ENCODE data around the gene PTPRN2.

Gene PTPRN2

DNA sequence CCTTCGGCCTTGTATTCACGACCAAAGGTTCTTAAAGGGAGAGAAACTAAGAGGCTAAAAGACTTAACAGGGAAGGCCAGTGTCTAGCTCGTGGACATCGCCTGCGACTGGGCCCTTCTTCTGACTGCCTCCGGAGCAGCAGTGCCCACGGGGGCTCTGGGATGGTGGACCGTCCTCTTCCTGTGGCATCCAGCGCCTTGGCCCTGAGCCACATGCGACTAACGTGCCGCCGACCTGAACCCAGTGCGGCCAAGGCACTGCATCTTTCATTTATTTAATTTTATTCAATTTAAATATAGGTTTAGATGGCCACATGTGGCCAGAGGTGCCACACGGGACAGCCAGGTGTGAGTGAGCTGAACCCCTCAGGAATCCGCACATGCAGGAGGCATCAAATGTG is 451.7 kb downstream of the PTPRN2 start:
- H3K36me3 ChIP-seq (ENCODE audit: insufficient read depth, low read length), result no peaks in the 10 kb centered on the region
- H3K27me3 ChIP-seq (ENCODE audit: control insufficient read depth, insufficient read depth, low read length), result no peaks in the 10 kb centered on the region
- H3K4me3 ChIP-seq (ENCODE audit: low read length), result no peak overlapping the region
- no peak overlapping the region for H3K4me2 ChIP-seq (ENCODE audit: low read length)
- peaks cover 12% of the 10 kb centered on the region for H3K9me3 ChIP-seq (replicated peaks; ENCODE audit: low read length)
- H3K9ac ChIP-seq (ENCODE audit: low read depth, low read length), result no peak overlapping the region
- no peaks in the 10 kb centered on the region for H3K4me1 ChIP-seq (ENCODE audit: control insufficient read depth, insufficient read depth, low read length)

DNA sequence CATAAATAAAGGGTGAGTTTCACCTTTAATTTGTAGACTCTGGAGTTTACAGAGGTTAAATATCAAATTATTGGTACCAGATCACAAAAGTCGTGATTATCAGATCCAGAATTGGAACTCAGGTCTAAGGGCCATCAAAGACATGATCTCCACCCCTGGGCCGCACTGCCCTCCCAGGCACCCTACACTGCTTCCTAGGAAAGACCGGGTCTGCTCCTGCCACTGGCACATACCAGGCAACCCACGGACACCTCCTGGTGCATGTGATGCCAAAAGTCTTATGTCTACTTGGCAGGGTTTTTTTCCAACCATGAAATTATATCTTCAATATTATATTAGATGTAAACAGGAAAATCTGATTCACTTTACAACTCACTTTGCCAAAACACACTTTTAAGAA is 452.8 kb downstream of the PTPRN2 start:
- Histone ChIP-seq H3K36me3 (ENCODE audit: insufficient read depth, low read length) (no peaks in the 10 kb centered on the region), H3K9me3 (replicated peaks; ENCODE audit: low read length) (peaks cover 23% of the 10 kb centered on the region), H3K9ac (ENCODE audit: low read depth, low read length) (no peak overlapping the region), H3K4me2 (ENCODE audit: low read length) (no peak overlapping the region), H3K4me3 (ENCODE audit: low read length) (no peak overlapping the region), H3K4me1 (ENCODE audit: control insufficient read depth, insufficient read depth, low read length) (no peaks in the 10 kb centered on the region), H3K27me3 (ENCODE audit: control insufficient read depth, insufficient read depth, low read length) (no peaks in the 10 kb centered on the region)

GRCh38 chr7:158133515-158134271 is 453.9 kb downstream of the PTPRN2 start:
- no peaks in the 10 kb centered on the region for H3K4me1 ChIP-seq (ENCODE audit: control insufficient read depth, insufficient read depth, low read length)
- H3K9ac ChIP-seq (ENCODE audit: low read depth, low read length), result no peak overlapping the region
- H3K4me3 ChIP-seq (ENCODE audit: low read length), result no peak overlapping the region
- peaks cover 25% of the 10 kb centered on the region for H3K9me3 ChIP-seq (replicated peaks; ENCODE audit: low read length)
- H3K4me2 ChIP-seq (ENCODE audit: low read length), result no peak overlapping the region
- no peaks in the 10 kb centered on the region for H3K27me3 ChIP-seq (ENCODE audit: control insufficient read depth, insufficient read depth, low read length)
- H3K36me3 ChIP-seq (ENCODE audit: insufficient read depth, low read length), result no peaks in the 10 kb centered on the region

GRCh38 chr7:158133057-158133456 is 454.6 kb downstream of the PTPRN2 start:
- Histone ChIP-seq H3K4me1 (ENCODE audit: control insufficient read depth, insufficient read depth, low read length) (no peaks in the 10 kb centered on the region), H3K9ac (ENCODE audit: low read depth, low read length) (no peak overlapping the region), H3K36me3 (ENCODE audit: insufficient read depth, low read length) (no peaks in the 10 kb centered on the region), H3K4me3 (ENCODE audit: low read length) (no peak overlapping the region), H3K27me3 (ENCODE audit: control insufficient read depth, insufficient read depth, low read length) (no peaks in the 10 kb centered on the region), H3K4me2 (ENCODE audit: low read length) (no peak overlapping the region), H3K9me3 (replicated peaks; ENCODE audit: low read length) (peaks cover 25% of the 10 kb centered on the region)

GRCh38 chr7:158130023-158130409 is 457.6 kb downstream of the PTPRN2 start:
- Histone ChIP-seq H3K9ac (ENCODE audit: low read depth, low read length) (no peak overlapping the region), H3K4me2 (ENCODE audit: low read length) (no peak overlapping the region), H3K4me3 (ENCODE audit: low read length) (no peak overlapping the region), H3K27me3 (ENCODE audit: control insufficient read depth, insufficient read depth, low read length) (no peaks in the 10 kb centered on the region), H3K4me1 (ENCODE audit: control insufficient read depth, insufficient read depth, low read length) (no peaks in the 10 kb centered on the region), H3K36me3 (ENCODE audit: insufficient read depth, low read length) (no peaks in the 10 kb centered on the region), H3K9me3 (replicated peaks; ENCODE audit: low read length) (peaks cover 29% of the 10 kb centered on the region)

GRCh38 chr7:158129037-158130022 is 458.3 kb downstream of the PTPRN2 start:
- H3K4me3 ChIP-seq (ENCODE audit: low read length), result no peak overlapping the region
- H3K27me3 ChIP-seq (ENCODE audit: control insufficient read depth, insufficient read depth, low read length), result no peaks in the 10 kb centered on the region
- H3K36me3 ChIP-seq (ENCODE audit: insufficient read depth, low read length), result no peaks in the 10 kb centered on the region
- no peak overlapping the region for H3K9ac ChIP-seq (ENCODE audit: low read depth, low read length)
- no peaks in the 10 kb centered on the region for H3K4me1 ChIP-seq (ENCODE audit: control insufficient read depth, insufficient read depth, low read length)
- H3K9me3 ChIP-seq (replicated peaks; ENCODE audit: low read length), result peaks cover 27% of the 10 kb centered on the region
- no peak overlapping the region for H3K4me2 ChIP-seq (ENCODE audit: low read length)

DNA sequence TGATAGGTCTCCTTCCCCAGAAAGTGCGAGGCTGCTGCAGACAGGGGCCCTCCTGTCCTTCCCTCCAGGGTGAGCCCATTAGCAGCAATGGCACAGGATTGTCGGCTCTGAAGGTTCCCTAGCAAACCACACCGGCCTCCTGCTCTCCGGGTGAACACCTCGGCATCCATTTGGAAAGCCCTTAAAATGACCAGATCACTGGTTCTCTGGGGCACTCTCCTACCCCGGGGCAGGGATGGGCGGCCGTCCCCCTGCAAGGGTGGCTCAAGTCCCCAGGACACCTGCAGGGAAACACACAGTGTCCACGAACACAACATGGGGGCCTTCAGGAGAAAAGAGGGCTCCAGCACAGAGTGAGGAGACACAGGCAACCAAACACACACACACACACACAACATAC is 459.1 kb downstream of the PTPRN2 start:
- H3K27me3 ChIP-seq (ENCODE audit: control insufficient read depth, insufficient read depth, low read length), result no peaks in the 10 kb centered on the region
- no peak overlapping the region for H3K9ac ChIP-seq (ENCODE audit: low read depth, low read length)
- H3K9me3 ChIP-seq (replicated peaks; ENCODE audit: low read length), result peaks cover 27% of the 10 kb centered on the region
- H3K4me3 ChIP-seq (ENCODE audit: low read length), result no peak overlapping the region
- no peaks in the 10 kb centered on the region for H3K36me3 ChIP-seq (ENCODE audit: insufficient read depth, low read length)
- no peak overlapping the region for H3K4me2 ChIP-seq (ENCODE audit: low read length)
- H3K4me1 ChIP-seq (ENCODE audit: control insufficient read depth, insufficient read depth, low read length), result no peaks in the 10 kb centered on the region

GRCh38 chr7:158127241-158127640 is 460.4 kb downstream of the PTPRN2 start:
- Histone ChIP-seq H3K4me2 (ENCODE audit: low read length) (peak overlapping the region; percentile 76), H3K4me3 (ENCODE audit: low read length) (peak overlapping the region; percentile 70), H3K4me1 (ENCODE audit: control insufficient read depth, insufficient read depth, low read length) (no peaks in the 10 kb centered on the region), H3K36me3 (ENCODE audit: insufficient read depth, low read length) (no peaks in the 10 kb centered on the region), H3K9ac (ENCODE audit: low read depth, low read length) (no peak overlapping the region), H3K9me3 (replicated peaks; ENCODE audit: low read length) (peaks cover 22% of the 10 kb centered on the region), H3K27me3 (ENCODE audit: control insufficient read depth, insufficient read depth, low read length) (no peaks in the 10 kb centered on the region)

DNA sequence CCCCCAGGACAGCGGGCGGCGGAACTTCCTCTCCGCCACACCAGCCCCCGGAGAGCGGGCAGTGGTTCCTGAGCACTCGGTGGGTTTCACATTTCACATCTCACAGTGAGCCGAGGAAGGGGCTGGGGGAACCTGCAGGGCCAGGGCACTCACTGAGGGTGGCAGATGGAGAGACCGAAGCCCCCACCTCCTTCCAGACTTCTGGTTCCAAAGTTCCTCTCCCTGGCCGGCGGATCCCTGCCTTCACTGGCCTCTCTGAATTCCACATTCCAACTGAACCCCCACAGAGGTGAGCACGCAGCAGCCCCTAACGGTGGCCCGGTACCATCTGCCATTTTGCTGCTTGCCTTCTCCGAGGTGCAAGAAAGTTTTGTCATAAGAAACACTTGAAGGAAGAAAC is 461.0 kb downstream of the PTPRN2 start:
- Histone ChIP-seq H3K36me3 (ENCODE audit: insufficient read depth, low read length) (no peaks in the 10 kb centered on the region), H3K4me3 (ENCODE audit: low read length) (peak overlapping the region; percentile 70), H3K27me3 (ENCODE audit: control insufficient read depth, insufficient read depth, low read length) (no peaks in the 10 kb centered on the region), H3K4me2 (ENCODE audit: low read length) (peak overlapping the region; percentile 76), H3K4me1 (ENCODE audit: control insufficient read depth, insufficient read depth, low read length) (no peaks in the 10 kb centered on the region), H3K9ac (ENCODE audit: low read depth, low read length) (peak overlapping the region; percentile 69), H3K9me3 (replicated peaks; ENCODE audit: low read length) (peaks cover 28% of the 10 kb centered on the region)

GRCh38 chr7:158125721-158126120 is 461.9 kb downstream of the PTPRN2 start:
- Histone ChIP-seq H3K36me3 (ENCODE audit: insufficient read depth, low read length) (no peaks in the 10 kb centered on the region), H3K27me3 (ENCODE audit: control insufficient read depth, insufficient read depth, low read length) (no peaks in the 10 kb centered on the region), H3K4me3 (ENCODE audit: low read length) (peak overlapping the region; percentile 67), H3K4me1 (ENCODE audit: control insufficient read depth, insufficient read depth, low read length) (no peaks in the 10 kb centered on the region), H3K9ac (ENCODE audit: low read depth, low read length) (peak overlapping the region; percentile 71), H3K4me2 (ENCODE audit: low read length) (peak overlapping the region; percentile 74), H3K9me3 (replicated peaks; ENCODE audit: low read length) (peaks cover 27% of the 10 kb centered on the region)

- H3K36me3 ChIP-seq (ENCODE audit: insufficient read depth, low read length), result no peaks in the 10 kb centered on the region
- no peaks in the 10 kb centered on the region for H3K27me3 ChIP-seq (ENCODE audit: control insufficient read depth, insufficient read depth, low read length)
- H3K9me3 ChIP-seq (replicated peaks; ENCODE audit: low read length), result peaks cover 21% of the 10 kb centered on the region
- peak overlapping the region; percentile 74 for H3K4me2 ChIP-seq (ENCODE audit: low read length)
- no peak overlapping the region for H3K9ac ChIP-seq (ENCODE audit: low read depth, low read length)
- H3K4me1 ChIP-seq (ENCODE audit: control insufficient read depth, insufficient read depth, low read length), result no peaks in the 10 kb centered on the region
- H3K4me3 ChIP-seq (ENCODE audit: low read length), result peak overlapping the region; percentile 67
Observed at GRCh38 chr7:158125091-158125490, 462.5 kb downstream of the PTPRN2 start.
